ENCODE data around the gene PSORS1C1.

DNA sequence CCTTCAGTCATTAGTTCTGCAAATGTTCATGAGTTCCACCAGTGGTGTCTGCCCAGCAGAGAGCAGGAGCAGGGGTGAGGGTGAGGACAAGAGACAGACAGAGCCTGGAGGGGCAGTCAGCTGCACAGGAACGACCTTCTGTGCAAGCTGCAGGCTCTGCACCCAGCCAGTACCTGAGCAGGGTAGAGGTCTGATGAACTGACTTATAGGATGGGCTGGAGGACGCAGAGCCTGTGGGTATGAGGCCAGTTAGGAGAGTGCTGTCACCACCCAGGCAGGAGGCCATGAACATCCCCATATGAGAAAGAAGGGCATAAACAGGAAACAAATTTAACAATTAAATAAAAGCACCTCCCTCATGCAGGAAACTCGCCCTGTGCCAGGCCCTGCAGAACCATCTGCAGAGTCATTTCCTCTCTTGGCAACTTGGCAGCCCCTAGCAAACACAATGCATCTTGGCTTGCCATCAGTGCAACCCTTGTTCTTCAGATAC is 20.2 kb upstream of the PSORS1C1 start:
- TF ChIP-seq CTCF (IDR thresholded peaks at IDR 0.05 in 8 of 11, conservative IDR thresholded peaks at IDR 0.05 in 3 of 11) (no peak), POLR2A (IDR thresholded peaks at IDR 0.05) (no peak)

Measured in spleen (tissue), 7 donors.